GM21723 (cell line): ENCODE results near the gene ERMARD.

Experiments
- ATAC-seq: cut with Tn5 transposase; IDR thresholded peaks from one replicate; pipeline ENCODE4 v1.9.1; 2021; ENCODE audit warnings: mild to moderate bottlenecking, moderate library complexity; ENCODE audit not compliant: unreplicated experiment

ERMARD gene

DNA sequence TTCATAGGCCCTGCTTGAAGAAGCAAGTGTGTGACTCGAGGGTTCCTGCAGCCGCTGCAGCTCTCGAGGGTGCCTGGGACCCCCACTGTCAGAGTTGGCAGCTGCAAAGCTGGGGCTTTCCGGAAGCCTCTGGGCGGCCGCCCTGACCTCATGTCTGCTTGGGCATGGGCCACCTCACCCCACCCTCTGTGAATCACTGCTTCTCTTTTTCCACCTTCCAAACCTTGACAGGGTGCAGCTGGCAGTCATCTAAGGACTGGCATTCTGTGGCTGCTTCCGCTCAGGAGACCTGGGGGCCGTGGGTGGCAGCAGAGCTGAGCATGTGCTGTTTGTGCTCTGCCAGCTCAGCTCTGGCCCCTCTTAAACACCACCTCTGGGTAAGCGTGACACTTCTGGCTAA is 32.0 kb downstream of the ERMARD start:
- no peak for ATAC-seq

DNA sequence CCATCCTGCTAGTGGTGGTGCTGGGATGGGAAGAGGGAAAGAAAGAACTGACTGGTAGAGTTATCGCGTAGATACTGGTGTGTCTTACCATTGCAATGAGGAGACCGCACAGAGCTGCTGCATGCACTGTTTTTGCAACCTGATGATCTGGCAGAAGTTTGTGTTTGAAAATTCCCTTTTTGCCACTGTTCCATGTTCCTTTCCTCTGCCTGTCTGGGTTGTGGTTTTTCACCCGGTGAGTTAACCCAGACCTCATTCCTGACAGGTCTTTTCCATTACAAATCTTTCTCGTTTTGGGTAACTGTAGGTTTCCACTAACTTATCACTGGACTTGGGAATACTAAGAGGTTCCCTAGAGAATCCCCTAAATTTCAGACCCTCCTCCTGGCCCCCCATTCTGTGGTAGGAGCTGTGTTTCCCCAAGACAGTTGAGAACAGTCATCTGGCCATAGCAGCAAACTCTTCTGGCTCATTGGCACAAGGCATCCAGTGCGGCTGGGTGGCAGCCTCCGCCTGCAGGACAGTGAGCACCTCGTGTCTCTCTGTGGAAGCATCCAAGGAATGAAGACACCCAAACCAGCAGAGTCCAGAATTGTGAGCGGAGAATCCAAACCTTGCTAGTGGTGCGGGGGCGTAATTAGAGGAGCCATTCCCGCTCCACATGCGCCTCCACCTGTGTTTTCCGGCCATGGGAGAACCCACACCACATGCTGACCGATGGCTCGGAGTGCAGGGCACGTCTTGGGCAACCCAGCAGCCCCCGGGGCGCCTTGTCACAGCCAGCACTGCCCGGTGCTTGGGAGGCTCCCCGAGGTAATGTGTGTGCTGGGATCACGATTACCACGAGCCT is 32.8 kb downstream of the ERMARD start:
- ATAC-seq, result no peak

DNA sequence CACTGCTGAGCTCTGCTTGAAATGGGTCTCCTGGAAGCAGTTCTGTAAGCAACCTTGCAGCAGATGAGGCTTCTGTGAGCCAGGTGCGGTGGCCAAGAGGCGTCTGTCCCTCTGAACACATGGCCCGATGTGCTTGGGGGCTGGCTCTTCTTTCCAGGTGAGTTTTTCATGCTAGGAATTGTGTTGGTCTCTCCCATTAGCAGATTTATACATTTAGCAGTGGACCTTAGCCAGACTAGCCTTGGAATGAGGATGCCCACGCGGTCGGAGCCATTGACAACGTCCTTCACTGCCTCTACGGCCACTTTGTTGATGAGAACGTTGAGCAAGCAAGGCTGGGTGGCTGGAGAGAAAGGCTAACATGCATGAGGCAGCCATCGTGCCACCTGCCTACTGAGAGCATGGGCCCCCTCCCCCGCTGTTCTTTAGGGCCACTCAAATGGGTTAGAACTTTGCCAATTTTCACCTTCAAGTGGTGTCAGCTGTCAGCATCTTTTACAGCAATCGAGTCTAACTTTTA is 33.5 kb downstream of the ERMARD start:
- ATAC-seq, result no peak

DNA sequence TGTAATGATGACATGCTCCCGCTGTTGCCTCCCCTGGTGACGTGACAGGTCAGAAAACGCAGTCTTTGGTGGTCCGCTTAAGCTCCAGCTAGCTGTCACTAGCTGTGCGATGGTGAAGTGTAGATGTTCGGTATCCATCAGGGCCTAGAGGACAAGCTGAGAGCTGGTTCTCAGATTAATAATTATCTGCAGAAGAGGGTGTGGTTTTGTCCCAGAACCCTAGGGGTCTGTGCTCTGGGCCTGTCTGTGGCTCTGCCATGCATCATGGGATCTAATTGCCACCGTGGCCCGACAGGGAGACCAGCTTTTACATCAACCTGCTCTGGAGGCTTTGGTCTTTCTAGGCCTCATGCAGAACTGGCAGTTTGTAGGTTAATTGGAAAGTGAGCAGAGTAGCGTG is 34.1 kb downstream of the ERMARD start:
- no peak for ATAC-seq

DNA sequence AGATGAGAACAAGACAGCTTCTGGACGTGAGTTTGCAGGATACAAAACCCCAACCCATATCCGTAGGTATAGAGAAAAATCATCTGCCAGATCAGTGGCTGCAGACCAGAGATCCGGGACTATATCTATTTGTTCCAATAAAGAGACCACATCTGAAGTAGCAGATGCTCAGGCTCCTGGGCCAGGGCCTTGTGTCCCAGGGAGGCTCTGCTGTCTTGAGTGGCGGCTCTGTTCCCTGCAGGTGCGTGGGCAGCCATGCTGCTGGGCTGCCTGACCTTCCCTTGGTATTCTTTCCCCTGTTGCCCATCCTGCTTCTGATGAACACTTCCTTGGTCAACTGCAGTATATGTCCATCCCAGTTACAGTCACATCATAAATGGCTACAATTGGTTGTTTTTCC is 34.9 kb downstream of the ERMARD start:
- ATAC-seq, result no peak

DNA sequence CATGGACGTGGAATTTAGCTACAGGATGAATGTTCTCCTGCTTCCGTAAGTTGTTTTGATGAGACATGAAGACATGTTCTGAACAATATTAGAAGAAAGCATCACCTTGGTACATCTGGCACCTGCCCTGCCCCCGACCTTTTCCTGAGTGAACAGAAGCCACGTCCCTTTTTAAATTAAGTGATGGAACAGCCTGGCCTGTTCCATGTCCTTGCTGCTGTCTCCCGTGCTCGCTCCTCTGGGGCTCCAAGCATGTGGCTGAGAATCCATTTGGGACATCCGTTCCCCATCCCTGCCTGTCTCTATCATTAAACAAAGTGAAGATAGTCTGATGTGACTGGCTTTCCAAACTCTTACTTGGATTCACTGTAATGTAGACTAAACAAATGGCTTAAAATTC is 36.4 kb downstream of the ERMARD start:
- ATAC-seq, result no peak

DNA sequence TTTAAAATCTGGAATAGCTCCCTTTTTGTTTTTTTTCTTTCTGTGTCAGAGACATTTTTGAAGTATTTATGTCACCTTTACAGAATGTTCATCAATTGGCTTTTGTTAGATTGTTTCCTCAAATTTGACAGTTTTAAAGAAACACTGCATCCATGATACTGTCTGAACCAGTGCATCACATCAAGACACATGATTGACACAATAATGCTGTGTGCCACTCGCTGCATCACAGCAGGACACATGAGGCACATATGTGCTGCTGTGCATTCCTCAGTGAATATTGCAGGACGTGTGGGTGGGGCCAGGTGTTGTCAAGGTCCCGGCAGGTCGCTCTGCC is 37.4 kb downstream of the ERMARD start:
- ATAC-seq, result no peak

DNA sequence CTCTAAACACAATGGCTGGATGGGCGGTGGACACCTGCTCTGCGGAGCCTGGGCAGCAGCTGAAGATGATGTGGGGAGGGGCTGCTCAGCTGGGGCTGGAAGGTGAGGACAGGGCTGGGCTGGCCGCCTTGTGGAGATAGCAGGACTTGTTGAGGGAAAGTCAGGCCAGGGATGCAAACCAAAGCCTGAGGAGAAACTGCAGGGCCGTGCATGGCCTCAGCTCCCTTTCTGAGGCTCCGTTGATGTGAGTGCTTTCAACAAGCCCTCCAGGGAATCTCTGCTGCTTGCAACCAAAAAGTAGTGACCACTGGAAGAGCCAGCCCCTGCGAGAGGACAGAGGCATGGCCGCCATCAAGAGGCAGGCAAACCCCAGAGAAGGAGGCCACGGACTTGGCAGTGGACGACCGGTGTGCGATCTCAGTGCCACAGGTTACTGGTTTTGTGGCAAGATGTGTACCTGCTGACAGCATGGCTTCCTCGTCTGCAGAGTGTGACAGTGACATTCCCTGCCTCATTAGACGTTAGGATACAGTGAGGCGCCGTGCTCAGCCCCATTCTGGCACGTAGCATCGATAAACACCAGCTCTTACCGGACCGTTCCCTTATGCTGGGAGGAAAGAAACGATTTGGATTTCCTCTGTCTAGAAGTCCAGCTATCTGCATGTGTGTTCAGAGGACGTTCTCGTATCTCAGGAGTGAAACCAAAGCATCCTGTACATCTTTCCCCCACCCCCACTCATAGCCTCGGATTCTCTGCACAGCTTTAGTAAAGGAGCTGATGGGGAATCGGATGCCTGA is 37.9 kb downstream of the ERMARD start:
- ATAC-seq, result no peak

DNA sequence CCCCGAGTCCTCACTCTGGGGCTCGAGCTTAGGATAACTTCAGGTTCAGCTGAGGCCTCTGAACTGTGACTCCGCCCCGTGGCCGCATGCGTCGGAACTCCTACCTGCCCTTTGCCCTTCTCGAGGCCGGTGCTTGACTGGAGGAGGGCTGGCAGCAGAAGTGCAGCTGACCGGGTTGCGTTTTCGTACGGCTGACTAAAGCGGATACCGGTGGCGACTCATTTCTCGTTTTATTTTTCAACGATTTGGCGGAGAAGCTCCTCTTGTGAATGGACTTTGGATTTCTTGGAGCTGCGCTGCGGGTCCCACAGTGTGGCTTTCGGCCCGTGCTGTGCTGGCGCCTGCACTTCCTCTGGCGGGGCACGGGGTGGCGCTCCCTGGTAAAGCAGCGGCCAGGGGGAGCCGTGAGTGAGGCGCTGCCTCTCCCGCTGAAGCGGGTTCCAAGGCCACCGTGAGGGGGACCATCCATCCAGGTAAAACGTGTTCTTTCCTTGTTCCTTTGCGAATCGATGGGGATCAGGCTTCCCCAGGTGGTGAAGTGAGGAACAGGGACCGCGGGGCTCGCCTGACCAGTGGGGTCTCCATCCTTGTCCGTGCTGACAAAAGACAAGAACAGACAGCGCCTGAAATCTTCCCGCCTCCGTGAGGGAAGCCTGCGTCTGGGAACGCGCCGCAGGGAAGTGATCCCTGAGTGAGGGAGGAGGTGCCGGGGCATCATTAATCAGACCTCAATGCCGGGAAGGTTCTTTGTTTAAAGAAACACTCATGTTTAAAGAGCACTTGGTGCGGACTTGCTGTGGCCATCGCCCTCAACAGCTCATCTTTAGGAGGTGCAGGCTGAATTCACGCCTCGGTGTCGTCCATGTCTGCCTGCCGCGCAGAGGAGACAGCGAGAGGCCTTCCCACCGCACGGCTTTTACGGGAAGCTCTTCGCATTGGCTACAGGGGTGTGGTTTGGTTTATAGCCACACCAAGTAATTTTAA is 38.8 kb downstream of the ERMARD start:
- ATAC-seq, result peak; percentile 98

DNA sequence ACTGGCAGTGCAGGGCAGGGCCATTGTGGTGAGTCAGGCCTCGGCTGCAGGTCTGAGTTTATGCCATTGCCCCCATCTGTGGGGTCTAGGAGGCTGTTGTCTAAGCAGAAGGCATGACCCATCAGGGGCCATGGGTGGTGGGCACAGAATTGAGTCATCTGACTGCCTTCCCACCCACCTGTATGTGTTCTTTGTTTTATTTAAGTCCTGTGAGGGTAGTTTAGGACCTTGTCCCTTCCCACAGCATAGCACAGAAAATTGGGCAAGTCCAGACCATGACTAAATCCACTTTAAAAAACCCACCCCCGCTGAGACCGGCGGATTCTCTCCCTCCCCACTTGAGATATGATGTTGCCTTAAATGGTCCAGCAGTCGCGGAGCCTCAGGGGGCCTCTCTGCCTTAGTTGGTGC is 40.3 kb downstream of the ERMARD start:
- no peak for ATAC-seq

DNA sequence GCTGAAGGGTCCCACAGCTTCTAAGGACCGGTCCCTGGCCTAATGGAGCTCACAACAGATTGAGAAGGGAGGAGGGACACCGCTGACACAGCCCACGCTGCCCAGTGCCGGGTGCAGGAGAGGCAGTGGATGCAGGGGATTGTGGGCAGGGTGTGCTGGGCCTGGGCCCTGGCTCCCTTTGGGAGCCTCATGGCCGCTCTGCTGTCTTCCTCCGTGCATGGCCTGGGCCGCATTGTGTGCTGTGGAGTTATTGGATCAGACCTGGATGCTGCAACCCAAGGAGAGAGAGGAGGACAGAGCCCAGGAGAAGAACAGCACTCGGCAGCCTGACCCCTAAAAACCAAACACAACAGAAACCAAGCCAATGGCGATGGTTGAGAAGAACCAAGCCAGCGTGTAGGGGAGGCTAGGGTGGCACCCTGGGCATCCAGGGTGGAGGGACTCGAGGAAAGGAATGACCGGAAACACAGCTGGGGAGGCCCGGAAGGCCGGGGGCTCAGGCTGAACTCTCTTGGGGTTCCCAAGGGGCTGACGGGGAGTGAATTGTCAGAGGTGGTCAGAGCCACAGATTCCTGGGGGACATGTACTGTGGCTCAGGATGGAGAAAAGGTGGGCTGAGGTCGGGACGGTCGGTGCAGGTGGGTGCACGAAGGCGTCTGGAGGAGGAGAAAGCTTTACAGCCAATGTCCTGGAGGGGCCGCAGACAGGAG is 41.0 kb downstream of the ERMARD start:
- no peak for ATAC-seq

DNA sequence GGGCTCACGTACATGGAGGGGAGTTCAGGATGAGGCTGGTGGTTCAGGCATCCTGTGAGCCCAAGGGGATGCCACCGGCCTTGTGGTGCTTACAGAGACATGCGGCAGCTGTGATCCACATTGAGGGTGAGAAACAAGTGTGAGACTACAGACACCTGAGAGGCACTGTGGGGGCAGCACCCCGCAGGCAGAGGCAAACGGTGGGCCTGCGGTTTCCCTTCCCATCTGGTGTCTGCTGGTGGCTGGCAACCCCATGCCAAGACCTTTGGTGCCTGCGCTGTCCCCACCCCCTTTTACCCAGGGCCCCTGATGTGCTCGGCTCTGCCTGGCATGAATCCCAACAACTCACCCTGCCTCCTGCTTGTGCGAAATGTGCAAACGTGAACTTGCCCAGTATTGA is 42.0 kb downstream of the ERMARD start:
- no peak for ATAC-seq

DNA sequence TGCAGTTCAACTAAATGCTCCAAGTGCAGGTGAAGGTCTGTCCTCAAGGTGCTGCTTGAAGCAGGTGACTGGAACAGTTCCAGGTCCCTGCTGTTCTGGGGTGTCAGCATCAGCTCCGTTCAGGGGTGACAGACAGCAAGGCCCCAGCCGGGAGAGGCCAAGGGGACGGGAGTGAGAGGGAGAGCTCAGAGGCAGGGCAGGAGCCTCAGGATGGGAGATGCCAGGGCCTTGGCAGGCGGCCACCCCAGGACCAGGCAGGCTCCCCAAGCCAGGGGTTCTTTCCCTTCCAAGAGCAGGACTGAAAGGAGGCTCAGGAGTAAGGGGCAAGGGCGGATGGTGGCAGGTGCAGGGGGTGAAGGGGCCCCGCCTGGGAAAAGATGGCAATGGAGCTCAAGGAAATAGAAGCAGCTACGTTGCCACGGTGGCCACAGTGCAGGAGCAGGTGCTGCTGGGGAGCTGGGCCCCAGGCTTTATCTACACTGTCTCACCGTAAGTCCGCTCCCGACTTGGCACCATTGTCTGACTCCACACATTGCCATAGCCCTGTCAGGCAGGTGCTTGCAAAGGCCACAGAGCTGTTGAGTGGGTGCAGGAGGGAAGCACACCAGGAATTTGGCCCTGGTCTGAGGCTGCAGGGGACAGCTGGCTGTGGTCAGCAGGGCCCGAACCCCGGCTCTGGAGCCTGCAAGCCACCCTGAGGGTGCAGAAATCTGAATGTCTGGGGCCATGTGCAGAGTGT is 43.1 kb downstream of the ERMARD start:
- ATAC-seq, result no peak

DNA sequence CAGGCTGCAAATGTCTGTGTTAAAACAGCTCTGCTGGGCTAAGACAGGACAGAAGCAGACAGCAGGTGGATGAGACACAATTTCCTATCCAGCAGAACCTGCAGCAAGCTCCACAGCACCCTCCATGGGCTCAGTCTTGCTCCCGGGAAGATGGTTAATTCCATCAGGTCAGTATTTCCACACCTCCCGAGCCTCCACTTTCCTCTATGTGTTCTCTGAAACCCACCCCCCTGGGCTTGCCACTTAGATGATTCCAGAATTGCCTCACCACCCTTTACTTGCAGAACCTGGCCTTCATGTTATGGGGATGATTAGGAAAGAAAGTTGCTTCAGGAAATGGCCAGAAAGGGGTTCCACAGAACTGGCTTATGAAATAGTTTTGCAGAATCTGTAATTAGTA is 43.8 kb downstream of the ERMARD start:
- no peak for ATAC-seq

DNA sequence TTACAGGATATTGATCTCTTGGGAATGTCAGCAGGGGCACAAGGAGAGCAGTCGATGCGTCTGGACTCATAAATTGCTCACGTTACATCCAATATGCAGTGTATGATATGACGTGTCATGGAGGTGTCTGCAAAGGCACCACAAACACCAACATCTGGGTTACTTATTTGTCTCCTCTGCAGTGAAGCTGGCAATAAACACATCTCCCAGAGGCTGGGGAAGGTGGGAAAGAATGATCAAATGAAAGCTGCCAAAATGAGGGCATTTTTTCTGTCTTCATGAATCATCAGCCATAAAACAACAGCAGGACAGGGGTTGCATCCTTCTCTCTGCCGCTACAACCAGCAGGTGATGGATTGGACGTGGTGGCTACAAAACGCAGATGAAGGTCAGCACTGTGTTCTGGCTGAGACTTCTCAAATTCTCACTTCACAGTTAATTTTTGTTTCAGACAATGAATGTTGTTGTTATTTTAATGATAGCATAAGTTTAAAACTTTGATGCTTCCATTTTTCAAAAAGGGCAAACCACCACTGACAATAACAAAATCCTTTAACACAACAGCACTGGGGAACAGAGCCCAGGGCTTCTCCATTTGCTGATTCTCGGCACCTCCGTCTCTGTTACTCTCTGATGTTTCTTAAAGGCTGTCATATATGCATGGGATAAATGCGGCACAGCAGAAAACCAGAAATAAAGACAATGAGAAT is 47.5 kb downstream of the ERMARD start:
- ATAC-seq, result no peak

DNA sequence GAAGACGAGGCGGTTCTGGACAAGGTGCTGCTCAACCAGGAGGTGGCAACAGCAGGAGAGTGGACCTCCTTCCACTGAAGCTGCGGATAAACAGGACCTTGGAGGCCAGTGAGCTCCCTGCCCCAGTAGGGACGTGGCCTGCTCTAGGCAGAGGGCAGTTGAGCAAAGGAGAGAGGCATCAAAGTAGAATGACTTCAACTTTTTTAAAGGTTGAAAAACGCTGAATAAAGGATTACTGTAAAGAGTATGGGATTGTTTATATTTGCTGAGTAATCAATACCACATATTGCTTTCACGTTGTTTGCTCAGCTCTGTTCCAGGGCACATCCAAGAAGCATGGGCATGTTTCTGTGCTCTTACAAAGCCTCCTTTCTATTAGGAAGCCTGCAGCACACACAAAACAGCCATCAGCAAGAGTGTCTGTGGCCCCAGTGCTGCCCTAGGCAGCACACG is 48.1 kb downstream of the ERMARD start:
- ATAC-seq, result no peak

DNA sequence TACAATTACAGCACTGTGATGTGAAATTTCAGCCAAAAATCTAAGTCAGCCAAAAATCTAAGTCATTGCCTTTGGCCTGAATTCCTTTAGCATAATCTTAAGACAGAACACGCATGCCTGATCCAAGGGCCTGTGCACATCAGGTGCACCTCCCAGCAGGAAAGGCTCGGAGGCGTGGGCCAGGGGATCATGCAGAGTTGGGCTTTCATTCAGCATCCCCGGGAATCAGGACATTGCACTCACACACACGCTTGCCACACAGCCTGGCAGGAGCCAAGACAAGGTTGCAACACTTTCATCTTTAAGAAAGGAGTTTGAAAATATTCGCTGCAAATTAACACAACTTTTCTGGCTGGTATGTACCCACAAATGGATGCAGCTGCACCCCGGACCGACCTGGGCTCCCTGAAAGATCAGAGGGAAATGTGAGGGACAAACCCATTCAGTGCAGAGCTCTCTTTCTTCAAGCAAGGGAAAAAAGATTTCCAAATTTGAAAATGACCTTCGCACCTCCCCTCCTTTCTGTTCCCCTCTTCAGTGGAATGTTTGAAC is 48.8 kb downstream of the ERMARD start:
- no peak for ATAC-seq

DNA sequence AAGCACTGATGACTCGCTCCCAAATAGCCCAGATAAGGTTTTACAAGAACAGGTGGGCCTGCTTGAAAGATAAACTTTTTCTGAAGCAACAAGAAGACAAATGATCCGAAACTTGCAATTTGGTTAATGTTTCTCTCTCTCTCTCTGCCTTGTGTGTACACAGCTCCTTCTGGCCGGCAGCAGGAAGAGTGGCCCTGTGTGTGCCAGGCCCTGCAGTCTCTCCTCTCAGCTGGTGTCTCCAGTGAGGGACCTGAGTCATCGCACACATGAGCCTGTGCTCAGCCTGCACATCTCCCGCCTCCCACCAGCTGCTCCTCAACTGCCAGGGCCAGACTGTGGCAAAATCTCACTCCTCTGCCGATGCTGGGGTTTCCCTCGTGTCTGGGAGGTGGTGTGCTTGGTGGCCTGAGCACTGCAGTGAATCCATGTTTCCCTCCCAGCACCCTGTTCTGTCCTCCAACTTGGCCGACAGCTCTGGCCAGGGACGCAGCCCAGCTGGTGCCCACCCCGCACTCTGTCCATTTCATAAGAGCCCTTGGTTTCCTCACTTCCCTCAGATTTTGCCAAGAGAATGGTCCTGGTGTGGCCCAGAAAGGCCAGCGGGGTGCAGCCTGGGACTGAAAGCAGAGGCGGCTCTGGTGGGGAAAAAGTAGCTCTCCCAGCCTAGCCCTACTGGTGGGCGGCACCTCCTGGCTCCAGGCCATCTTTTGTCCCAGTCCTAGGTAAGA is 49.4 kb downstream of the ERMARD start:
- ATAC-seq, result no peak
